LNCaP clone FGC (cell line): ENCODE measurements around the gene ARID3A.

Experiments used
- DNase-seq: peaks from one replicate; pipeline ENCODE4 v3.0.0-alpha.2; 2011; ENCODE audit warnings: low read depth
- H3K4me3 ChIP-seq: 2 replicates; pipeline ENCODE4 v1.5.1; 2011; ENCODE audit warnings: mild to moderate bottlenecking, low read depth, low read length, control low read depth
- TF ChIP-seq, protein P1 (sequence below): IDR thresholded peaks from 2 replicates; pipeline ENCODE4 v1.5.1; 2012; ENCODE audit warnings: mild to moderate bottlenecking; ENCODE audit not compliant: control insufficient read depth, insufficient read depth; ENCODE audit errors: extremely low read depth

The ARID3A gene

DNA sequence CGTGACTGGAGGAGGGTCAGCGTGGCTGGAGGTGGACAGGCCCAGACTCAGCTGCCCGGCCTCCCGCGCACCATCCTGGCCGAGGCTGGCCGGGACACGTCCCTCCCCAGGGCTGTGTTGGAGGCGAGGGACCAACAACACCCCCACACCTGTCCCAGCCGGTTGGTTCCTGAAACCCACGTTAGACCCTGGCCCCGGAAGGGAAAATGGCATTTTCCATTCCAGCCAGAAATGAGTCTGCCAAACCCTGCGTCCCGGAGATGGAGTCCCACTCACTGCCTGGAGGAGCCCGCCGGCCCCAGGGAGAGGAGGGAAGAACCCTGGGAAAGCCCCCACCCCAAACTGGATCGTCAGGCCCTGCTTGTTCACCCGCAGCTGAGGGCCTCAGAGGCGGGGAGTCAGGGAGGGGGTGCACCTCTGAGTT lies 53.5 kb downstream of the ARID3A start:
- no peak overlapping the region for H3K4me3 ChIP-seq
- no peak for DNase-seq
- TF ChIP-seq, protein P1, sequence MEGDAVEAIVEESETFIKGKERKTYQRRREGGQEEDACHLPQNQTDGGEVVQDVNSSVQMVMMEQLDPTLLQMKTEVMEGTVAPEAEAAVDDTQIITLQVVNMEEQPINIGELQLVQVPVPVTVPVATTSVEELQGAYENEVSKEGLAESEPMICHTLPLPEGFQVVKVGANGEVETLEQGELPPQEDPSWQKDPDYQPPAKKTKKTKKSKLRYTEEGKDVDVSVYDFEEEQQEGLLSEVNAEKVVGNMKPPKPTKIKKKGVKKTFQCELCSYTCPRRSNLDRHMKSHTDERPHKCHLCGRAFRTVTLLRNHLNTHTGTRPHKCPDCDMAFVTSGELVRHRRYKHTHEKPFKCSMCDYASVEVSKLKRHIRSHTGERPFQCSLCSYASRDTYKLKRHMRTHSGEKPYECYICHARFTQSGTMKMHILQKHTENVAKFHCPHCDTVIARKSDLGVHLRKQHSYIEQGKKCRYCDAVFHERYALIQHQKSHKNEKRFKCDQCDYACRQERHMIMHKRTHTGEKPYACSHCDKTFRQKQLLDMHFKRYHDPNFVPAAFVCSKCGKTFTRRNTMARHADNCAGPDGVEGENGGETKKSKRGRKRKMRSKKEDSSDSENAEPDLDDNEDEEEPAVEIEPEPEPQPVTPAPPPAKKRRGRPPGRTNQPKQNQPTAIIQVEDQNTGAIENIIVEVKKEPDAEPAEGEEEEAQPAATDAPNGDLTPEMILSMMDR: no peak

DNA sequence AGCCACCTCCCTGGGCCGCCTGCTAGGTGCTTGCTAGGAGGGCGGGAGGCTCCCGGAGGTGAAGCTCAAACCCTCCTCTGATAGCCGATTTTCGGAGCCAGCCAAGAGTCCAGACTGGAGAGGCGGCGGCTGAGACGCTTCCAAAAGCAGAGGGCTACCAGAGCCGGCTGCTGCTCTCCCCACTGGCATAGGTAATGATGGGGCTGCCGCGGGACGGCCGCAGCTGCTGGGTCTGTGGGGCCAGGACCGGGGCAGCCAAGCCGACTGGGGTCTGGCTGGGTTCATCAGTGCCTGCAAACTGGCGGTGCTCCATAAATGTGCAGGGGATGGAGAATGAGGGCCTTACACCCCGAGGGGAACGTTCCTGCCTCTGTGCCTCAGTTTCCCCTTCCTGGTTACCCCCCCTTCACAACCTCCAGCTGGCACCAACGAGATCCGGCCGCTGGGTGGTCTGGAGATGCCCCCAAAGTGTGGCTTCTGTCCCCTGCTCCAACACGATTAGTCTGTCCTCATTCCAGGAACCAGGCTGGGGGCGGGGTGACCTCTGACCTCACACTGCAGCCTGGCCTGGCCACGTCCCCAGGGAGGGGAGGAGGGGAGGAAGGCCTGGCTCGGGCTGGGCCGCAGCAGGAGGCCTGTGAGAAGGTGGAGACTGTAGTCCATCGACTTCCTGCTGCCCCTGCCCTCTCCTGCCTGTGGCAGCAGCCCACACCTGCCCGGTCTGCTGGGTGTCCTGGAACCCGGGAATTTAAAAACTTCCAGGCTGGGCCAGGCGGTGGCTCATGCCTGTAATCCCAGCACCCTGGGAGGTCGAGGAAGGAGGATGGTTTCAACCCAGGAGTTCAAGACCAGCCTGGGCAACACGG lies 54.5 kb downstream of the ARID3A start:
- TF ChIP-seq, protein P1: no peak
- no peak overlapping the region for H3K4me3 ChIP-seq
- no peak for DNase-seq

DNA sequence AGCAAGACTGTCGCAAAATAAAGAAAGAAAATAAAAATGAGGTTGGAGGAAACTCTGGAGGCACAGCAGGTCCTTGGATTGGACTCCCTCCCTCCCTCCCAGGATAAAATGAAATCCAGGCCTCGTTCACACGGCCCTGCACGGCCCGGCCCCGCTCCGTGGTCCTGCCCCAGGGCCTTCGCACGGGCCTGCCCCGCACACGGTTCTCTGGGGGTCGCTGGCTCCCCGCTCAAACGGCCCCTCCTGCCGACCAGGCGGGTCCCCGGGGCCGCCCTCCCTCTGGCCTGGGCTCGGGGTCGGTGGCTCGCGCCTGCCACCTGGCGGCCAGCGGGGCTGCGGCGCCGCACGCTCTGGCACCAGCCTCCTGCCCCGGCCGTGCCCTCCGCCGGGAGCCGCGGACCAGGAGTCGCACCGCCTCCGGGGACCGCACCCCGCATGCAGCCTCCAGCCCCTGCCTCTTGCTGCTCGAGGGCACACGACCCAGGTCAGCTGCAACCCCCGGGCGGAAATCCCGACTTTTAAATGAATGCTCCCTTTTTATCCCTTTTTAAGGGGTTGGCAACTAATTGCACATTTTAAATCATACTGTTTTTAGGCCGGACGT lies 56.8 kb downstream of the ARID3A start:
- peak overlapping the region; percentile 38 for H3K4me3 ChIP-seq
- TF ChIP-seq, protein P1: peak; percentile 96
- DNase-seq: no peak

DNA sequence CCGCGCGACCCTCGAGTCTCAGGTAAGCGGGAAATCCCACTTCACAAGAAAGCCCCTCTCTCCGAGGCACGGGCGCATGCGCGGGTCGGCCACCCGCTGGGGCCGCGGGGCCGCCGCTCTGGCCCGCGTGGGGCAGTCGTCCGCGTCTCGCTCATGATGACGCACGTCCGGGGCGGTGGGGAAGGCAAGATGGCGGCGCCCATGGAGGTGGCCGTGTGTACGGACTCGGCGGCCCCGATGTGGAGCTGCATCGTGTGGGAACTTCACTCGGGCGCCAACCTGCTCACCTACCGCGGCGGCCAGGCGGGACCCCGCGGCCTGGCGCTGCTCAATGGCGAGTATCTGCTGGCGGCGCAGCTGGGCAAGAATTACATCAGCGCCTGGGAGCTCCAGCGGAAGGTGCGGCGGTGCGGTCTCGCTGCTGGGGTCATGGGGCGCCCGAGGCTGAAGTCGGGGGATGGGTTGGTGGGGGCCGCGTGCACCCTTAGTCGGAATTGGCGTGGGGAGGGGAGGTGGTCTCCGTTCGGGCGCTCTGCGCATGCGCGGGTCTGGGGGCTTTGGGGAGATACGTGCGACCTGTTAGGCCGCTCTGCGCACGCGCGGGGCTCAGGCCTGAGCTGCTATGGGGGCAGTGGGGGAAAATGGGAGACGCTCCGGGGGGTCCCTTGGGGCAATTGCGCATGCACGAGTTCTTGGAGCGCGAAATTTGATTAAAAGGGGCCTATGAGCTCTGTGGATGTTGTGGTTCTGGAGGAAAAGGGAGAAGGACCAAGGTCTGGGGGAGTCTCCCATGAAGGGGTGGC lies 58.5 kb downstream of the ARID3A start, which contains the start of gene WDR18:
TSS of gene WDR18 (plus strand) at position 181 of the 803 bp plus-strand sequence. CDS start at position 190, 9 bp downstream.
- TF ChIP-seq, protein P1: no peak
- DNase-seq: peak; percentile 50

DNA sequence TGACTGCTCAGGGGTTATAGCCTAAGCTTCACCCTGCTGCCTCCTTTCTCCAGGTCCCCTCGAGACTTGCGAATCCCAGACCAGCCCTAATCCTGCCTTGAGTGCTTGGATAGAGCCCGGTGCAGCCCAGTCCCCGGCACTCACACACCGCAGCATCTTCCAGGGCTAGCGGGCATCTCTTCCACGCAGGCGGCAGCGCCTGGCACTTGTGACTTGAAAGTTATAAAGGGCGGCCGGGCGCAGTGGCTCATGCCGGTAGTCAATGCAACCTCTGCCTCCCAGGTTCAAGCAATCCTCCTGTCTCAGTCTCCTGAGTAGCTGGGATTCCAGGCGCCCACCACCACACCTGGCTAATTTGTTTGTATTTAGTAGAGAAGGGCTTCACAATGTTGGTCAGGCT lies 60.2 kb downstream of the ARID3A start:
- DNase-seq: no peak
- H3K4me3 ChIP-seq: no peak overlapping the region
- TF ChIP-seq, protein P1: no peak

More for the DNA sequence above, 58.5 kb downstream of the ARID3A start, which contains the start of gene WDR18:
- H3K4me3 ChIP-seq: peak within 1 kb of the TSS; percentile 98

DNA sequence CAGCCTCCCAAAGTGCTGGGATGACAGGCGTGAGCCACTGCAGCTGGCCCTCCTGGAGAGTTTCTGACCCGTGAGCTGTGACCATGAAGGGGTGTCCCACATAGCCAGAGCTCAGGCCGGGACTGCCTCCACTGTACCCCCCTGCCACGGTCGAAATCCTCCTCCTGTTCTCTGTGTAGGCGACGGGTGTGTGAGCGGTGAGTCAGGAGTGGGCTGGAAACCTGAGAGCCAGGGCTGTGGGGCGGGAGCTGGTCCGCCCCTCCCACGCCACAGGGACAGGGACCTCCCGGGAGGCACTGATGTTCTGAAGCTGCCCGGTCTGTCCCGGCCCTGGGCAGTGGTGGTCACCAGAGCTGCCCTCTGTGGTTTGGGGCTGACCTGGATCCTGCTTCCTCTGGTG lies 62.2 kb downstream of the ARID3A start:
- H3K4me3 ChIP-seq: no peak overlapping the region
- TF ChIP-seq, protein P1: no peak
- DNase-seq: no peak
